IPS DF 4.7 (cell line): ENCODE results near the gene CLCN6.

Experiments used
- DNase-seq: peaks from one replicate; pipeline ENCODE4 v3.0.0-alpha.2; 2013; ENCODE audit warnings: low spot score; ENCODE audit errors: extremely low read depth

The CLCN6 gene

DNA sequence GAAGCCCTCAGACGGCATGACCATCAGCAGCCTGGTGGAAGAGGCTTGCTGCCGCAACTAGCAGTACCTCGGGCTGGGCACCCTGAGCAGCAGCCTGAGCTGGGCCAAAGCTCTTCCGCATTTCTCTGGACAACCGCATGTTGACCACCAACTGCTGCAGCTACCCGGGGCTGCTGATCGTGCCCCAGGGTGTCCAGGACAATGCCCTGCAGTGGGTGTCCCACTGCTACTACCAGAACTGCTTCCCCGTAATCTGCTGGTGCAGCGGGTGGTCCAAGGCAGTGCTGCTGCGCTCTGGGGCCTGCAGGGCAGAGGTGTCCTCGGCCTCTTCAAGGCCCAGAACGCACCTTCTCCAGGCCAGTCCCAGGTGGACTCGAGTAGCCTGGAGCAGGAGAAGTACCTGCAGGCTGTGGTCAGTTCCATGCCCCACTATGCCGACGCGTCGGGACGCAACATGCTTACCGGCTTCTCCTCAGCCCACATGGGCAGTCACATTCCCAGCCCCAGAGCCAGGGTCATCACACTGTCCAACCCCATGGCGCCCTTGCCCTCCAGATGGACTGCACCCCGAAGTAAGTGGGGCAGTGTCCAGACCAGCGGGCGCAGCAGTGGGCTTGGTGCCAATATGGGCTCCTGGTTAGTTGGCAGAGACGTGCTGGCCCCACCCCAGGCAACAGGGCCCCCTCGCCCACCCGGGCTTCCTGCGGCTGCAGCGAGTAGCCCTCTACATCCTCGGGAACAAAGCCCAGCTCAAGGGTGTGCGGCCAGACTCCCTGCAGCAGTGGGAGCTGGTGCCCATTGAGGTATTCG lies 72.3 kb downstream of the CLCN6 start:
- no peak for DNase-seq

DNA sequence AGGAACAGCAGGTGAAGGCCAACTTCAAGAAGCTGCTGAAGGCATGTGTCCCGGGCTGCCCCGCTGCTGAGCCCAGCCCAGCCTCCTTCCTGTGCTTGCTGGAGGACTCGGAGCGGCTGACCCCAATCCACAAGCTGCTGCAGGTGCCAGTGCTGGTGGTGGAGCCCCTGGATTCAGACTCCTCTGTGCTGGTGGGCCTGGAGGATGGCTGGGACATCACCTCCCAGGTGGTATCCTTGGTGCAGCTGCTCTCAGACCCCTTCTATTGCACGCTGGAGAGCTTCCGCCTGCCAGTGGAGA lies 72.8 kb downstream of the CLCN6 start:
- no peak for DNase-seq

DNA sequence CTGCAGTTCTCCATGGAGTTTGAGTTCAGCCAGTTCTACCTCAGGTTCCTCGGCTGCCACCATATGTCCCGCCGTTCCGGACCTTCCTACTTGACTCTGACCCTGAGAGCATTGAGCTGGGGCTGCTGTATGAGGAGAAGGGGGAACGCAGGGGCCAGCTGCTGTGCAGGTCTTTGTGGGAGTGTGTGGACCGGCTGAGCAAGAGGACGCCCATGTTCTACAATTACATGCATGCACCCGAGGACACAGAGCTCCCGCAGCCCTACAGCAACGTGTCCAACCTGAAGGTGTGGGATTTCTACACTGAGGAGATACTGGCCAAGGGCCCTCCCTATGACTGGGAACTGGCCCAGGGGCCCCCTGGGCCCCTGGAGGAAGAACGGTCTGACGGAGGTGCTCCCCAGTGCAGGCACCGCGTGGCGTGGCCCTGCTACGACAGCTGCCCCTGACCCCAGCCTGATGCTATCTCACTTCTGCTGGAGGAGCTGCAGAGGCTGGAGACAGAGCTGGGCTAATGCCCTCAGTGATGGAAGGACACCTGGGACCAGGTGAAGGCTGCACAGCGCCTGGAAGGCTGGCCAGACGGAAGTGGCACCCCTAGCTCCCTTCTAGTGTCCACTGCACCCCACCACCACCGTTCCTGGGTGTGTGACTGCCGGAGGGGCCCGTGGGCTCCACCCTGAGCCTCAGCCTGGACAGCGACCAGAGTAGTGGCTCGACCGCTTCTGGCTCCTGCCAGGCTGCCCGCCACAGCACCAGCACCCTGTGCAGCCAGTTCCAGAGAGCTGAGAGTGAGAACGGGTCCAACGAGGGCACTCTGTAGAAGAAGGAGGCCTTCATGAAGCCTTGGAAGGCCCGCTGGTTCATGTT lies 73.6 kb downstream of the CLCN6 start:
- no peak for DNase-seq

DNA sequence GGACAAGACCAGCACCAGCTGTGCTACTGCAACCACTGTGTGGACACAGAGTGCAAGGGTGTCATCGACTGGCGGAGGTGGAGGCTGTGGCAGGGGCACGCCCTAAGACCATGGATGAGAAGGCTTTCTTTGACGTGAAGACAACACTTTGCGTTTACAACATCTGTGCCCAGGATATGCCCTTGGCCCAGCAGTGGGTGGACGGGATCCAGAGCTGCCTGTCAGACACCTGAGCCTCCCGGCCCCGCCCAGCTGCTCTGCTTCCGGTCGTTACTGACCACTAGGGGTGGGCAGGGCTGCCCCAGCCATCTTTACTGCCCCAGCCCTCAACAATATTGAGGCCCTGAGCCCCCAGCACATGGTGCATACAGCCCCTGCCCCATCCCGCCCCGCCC lies 74.2 kb downstream of the CLCN6 start:
- no peak for DNase-seq

DNA sequence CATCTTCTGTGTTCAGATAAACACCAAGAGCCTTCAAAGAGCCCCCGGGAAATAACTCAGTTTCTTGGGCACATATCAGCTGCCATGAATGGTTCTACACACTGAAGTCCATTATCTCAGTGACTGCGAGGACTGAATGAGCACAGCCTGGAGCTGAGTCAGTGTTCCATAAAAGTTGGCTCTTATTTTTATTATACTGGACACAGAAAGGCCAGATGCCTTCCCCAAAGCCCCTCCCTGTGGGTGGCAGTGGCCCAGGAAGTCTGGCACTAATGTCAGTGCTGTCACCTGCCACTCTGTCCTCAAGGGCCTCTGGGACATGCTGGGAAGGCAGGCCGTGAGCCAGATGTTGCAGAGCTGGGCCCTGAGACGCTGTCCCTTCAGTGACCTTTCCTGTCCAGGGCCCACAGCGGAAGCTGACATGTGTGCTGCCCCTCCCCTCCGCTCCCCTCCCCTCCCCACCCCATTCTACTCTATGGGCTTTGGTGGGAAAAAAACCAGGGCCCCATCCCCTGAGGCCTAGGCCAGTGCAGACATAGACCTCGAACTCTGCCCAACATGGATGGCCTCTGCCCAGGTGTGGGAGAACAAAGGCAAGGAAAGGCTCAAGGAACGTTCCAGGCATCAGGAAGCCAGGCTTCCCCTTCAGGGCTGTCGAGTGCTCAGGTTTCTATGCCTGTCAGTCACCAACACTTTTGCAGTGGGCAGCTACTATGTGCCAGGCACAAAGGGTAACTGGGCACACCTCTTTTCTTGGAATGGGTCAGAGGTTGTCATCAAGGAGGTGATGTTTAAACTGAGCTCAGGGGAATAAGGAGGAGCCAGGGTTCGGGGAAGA lies 75.1 kb downstream of the CLCN6 start:
- no peak for DNase-seq

DNA sequence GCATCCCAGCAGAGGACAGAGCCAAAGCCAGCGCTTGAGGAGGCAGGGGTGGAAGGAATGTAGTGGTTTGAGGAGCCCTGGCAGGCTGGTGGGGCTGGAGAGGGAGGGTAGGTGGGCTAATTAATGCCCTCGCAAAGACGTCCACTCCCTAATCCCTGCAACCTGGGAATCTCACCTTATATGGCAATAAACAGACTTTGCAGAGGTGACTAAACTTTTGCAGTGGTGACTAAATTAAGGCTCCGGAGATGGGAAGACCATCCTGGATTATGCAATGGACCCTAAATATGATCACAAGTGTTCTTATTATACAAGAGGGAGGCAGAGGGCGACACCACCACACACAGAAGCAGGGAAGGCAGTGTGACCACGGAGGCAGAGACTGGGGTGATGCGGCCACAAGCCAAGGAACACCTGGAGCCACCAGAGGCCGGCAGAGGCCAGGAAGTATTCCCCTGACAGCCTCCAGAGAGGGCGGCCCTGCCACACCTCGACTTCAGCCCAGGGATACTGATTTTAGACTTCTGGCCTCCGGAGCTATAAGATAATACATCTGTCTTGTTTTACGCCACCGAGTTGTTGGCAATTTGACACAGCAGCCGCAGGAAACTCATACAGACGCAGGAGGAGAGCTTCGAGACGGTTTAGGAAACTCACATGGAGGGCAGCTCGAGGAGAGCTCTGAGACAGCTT lies 75.9 kb downstream of the CLCN6 start:
- DNase-seq, result no peak

DNA sequence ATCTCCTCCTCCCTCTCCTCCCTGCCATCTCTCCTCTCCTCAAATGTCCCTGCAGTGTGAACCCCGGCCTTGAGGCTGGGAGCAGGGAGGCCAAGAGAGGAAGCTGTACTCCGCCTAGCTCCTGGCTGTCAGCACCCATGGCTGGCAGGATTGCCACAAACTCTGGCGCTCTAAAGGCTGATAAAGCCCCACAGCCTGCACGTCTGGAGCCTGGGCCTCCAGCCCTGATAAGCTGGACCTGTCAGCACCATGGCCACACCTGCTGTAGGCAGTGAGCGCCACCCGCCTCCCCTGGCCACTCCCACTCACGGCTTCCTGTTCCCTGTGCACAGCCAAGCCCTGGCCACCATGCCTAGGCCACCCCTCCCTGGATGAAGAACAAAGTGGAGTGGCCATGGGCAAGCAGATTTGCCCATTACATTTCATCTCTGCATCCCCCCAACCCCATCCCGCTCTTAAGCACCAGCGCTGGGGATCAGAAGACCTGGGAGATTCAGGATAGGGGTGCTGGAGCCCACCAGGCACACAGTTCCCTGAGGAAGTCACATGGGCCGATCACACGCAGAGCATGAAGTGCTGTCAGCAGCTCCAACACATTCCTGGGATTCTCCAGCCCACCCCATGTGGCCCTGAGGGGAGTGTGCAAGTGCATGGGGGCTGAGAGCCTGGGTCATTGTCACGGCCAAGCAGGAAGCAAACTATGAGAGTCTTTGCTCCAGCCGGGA lies 77.0 kb downstream of the CLCN6 start:
- DNase-seq, result no peak

DNA sequence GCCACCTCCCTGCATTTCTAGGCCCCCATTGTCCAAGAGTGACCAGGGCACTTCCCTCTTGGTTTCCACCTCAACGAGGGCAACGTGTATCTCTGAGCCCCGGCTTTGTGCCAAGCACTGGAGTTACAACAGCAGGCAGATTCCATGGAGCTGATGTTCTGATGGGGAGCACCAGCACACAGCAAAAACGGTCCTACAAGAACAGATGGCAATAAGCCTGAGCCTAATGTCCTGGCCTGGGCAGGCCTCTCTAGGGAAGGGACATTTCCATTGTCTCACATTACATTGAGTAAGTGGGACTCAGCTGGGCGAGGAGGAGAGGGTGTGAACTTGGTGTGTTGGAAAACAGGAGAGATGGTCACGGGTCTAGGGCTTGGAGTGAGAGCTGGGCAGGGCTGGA lies 79.9 kb downstream of the CLCN6 start:
- no peak for DNase-seq

DNA sequence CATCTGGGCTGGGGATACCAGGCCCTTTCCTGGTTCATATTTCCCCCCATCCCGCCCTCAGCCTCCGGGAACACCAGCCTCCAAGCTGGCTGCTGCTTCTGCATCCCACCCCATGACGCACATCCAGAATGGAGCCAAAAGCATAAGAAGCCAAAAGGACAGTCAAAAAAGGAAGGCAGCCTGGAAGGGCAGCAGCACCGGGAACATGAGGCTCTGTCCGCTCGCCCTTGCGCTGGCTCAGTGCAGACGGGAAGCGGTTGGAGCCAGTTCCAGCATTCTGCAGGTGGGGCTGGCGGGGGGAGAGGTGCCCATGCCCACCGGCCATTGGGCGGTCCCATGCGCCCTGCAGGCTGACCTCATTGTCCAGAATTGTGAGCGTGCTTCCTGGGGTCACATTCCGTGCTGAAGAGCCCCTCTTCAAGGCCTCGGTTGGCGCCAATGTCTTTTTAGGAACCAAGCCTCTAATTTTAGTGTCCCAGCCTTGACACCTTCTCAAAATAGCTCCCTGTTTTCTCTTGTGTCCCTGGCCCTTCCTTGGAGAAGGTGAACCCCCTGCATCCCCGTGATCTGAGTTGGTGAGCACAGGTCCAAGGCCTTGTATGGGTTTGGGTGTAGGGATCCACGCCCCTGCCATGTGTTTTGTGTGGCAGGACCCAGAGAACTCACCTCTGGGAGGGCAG lies 81.1 kb downstream of the CLCN6 start:
- no peak for DNase-seq

DNA sequence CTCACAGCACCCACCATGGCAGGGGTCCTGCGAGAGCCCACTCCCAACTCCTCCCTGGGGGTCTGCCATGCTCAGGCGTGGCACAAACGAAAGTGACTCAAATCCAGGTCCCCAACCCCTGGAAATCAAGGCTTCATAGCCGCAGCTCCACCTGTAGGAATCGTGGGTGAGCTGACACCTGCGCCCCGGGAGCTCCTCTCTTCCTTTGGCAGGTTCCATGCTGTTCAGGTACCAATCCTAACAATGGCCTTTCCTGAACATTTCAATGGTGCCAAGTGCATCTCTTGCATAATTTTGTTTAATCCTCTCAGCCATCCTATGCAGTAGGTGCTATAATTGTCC lies 81.6 kb downstream of the CLCN6 start:
- DNase-seq, result no peak

DNA sequence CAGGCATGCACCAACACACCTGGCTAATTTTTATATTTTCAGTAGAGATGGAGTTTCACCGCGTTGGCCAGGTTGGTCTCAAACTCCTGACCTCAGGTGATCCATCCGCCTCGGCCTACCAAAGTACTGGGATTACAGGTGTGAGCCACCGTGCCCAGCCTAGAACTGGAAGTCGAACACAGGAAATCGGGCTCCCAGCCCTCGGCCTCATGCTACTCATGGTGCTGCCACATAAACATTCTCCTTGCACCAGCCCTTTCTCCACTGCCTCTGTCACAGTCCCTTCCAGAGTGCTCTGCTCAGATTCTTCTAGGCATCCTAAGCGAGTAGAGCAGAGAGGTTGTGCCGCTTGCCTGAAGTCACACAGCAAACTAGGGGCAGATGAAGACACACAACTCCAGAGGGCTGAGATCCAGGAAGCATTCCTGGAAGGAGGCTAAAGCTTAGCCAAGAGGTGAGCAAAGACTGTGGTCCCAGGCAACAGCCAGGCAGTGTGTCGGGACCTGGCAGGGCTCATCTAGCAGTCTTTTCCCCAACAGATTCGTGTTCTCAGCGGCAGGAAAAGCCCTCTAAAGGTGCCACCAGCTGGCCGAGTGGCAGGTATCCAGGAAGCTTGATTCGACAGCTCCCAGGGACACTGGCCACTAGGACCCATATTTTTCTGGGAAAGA lies 82.3 kb downstream of the CLCN6 start:
- no peak for DNase-seq

DNA sequence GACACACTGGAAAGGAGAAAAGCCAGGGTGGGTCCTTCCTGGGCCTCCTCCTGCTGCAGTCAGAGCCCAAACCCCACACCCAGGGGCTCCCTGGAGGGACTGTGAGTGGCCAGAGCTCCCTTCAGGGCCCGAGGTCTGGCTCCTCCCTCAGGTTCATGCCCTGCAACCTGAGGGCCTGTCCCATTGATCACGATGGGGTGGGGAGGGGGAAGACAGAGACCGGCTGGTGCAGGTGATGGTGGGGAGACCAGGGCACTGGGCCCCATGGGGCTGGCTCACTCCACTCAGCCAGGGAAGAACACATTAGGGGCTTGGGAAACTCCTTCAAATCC lies 82.9 kb downstream of the CLCN6 start:
- no peak for DNase-seq

DNA sequence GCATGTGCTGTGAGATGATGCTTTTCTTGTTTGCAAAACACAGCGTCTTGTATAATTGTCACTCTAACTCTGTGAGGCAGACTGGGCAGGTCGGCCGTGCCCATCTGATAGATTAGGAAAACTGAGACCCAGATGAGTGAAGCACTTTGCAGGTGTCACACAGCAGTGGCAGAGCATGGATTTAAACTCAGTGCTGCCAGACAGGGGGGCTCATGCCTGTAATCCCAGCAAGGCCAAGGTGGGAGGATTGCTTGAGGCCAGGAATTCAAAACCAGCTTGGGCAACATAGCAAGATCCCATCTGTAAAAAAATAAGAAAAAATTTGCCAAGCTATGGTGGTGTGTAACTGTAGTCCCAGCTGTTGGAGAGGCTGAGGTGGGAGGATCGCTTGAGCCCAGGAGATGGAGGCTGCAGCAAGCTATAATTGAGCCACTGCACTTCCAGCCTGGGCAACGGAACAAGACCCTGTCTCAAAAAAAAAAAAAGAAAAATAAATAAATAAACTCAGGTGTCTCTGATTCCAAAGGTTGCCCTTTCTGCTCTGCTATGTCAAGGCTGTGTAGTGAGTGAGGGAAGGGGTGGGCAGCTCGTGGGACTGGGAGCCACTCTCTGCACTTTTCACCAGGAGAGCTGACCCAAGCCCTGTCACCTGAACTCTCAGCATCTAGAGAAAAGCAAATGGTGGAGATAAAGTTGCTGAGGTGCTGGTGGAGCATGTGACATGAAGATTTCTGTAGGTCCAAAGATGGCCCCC lies 85.6 kb downstream of the CLCN6 start:
- DNase-seq, result no peak
